Stimulated activated CD4-positive, alpha-beta T cell treated with anti-CD3 and anti-CD28 coated beads, Interleukin-4, amount 100 ng/mL, for 24 hours (primary cell): ENCODE results near the gene BLVRB.
"Not testable (repeated sequence)": the region's sequence is repeated elsewhere in the genome, so short reads cannot be mapped to it uniquely, and the experiment has no call there.

Experiments
- DNase-seq: peaks from one replicate; pipeline ENCODE4 v3.0.0-alpha.2; 2020

Gene BLVRB

DNA sequence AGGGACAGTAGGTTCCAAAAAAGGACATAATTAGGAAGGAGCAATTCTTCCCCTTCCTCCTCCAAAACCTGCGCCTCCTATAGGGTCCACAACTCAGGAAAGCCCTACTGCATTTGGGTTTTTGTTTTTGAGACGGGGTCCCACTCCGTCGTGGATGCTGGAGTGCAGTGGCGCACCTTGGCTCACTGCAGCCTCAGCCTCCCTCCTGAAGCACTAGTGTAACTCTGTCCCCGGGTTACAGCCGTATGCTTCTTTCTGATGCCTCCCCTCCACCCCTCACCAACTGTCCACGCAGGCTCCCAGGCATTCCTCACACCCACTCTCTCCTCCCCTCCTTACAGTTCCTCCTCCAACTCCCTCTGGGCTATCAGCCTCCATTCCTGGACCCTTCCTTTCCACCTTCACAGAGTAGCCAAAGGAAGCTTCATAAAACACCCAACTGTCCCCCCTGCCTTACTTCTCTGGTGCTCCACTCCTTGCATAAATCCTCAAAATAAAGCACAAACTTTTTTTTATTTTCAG lies 19.2 kb downstream of the BLVRB start:
- DNase-seq: no peak

GRCh38 chr19:40445780-40446262 lies 19.7 kb downstream of the BLVRB start:
- DNase-seq: no peak

DNA sequence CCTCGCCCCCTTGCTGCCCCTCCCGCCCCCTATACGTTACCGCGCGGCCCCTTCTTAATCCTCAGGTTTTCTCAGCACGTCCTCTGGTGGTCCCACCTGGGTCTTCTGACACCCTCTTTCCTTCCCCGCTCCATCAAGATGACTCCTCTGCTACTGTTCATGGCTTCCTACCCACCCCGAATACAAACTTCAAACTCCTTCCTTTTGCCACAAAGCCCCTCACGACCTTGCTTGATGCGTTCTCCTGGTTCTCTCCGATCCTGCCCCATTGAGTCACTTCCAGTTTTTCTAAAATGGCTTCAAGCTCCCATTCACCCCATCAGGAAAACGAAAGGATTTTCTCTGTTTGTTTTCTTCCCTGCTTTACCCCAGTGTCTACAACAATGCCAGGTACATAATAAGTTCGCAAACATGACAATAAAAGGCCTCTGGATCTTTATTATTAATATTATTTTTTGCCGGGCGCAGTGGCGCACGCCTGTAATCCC lies 20.7 kb downstream of the BLVRB start:
- no peak for DNase-seq

GRCh38 chr19:40444000-40444824 lies 21.3 kb downstream of the BLVRB start, which contains the start of gene SERTAD3:
Gene SERTAD3, minus strand, starts transcription at chr19:40444335. Its CDS starts 2,255 bp downstream, at chr19:40442080.
- peak; percentile 96 for DNase-seq

- peak; percentile 99 for DNase-seq
Observed at GRCh38 chr19:40443131-40443999, 22.2 kb downstream of the BLVRB start.

DNA sequence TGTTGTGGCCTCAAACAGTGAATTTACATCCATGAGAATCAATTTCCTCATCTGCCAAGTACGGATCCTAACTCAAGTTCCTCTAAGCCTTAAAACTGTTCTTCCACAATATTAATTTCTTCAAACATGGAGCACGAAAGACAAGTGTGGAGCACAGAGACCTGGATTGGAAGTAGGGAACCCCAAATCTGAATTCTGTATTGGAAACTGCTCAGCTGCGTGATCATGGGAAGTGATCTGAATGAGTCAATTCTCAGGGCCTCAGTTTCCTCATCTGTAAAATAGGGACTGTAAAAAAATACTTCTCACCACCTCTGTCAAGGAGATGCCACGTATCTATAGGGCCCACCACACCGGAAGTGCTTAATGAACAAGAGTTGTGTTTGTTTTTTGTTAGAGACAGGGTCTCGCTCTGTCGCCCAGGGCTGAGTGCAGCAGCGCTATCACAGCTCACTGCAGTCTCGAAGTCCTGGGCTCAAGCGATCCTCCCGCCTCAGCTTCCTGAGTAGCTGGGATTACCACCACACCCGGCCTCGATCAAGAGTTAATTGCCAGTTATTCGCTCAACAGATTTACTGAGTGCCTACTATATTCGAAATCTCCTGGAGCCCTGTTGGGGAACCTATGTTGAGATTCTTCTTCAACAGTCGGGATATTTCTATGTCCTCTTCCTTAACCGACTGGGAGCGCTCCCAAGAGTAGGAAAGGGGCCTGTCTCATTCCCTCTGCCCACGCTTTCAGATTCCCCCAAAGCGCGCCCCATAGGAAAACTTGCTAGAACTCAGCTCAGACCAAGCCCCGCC lies 23.0 kb downstream of the BLVRB start:
- no peak for DNase-seq

GRCh38 chr19:40441719-40442253 lies 23.8 kb downstream of the BLVRB start:
- DNase-seq: no peak

GRCh38 chr19:40438284-40438683 lies 27.3 kb downstream of the BLVRB start:
- no peak for DNase-seq

DNA sequence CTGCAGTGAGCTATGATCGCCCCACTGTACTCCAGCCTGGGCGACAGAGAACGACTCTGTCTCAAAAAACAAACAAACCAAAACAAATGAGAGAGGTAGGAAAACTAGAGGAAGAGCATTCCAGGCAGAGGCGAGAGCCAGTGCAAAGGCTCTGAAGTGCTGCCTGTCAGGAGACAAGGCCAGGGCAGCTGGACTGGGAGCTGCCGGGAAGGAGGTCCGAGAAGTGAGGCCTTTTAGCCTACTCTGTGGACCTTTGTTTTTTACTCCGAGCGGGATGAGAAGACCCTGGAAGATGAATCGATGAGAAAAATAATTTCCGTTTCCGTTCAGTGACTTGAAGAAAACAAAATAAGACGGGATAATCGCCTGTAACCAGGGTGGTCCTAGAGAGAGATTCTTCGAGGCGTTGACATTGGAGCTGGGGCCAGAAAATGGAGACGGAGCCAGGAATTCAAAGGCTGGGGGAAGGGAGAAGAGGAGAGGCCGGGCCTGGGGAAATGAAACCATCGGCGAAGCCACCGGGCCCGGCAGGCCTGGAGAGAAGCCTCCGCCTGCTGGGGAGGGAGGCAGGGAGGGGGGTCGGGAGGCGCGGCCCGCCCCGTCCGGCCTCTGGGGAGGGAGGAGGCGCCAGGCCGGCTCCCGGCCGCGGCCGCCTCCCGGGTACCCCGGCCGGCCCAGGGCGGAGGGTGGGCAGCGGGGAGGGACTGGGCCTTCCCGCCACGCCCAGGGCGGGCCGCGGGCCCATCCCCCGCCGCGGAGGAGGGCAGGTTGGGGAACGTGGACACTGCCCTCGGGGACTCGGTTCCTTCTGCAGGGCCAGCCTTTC lies 31.9 kb downstream of the BLVRB start:
- peak; percentile 52 for DNase-seq

DNA sequence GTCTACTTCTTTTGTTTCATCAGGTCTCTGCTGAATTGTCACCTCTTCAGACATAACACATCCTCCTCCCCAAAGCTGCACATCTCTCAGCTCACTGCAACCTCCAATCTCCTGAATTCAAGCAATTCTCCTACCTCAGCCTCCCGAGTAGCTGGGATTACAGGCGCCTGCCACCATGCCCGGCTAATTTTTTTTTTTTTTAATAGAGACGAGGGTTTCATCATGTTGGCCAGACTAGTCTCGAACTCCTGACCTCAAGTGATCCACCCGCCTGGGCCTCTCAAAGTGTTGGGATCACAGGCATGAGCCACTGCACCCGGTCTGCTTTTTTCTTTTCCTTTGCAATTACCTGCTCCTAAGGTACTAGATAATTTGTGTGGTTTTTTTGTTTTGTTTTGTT lies 32.8 kb downstream of the BLVRB start:
- not testable (repeated sequence) for DNase-seq

- DNase-seq: no peak
Observed at GRCh38 chr19:40431698-40432097, 33.8 kb downstream of the BLVRB start.

DNA sequence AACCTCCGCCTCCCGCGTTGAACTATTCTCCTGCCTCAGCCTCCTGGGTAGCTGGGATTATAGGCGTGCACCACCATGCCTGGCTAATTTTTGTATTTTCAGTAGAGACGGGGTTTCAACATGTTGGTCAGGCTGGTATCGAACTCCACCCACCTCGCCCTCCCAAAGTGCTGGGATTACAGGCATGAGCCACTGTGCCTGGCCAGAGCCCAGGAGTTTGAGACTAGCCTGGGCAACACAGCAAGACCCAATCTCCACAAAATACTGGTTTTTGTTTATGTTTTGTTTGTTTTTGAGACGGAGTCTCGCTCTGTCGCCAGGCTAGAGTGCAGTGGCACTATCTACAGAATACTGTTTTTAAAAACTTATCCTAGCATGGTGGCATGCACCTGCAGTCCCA lies 35.3 kb downstream of the BLVRB start:
- not testable (repeated sequence) for DNase-seq

- not testable (repeated sequence) for DNase-seq
Observed at GRCh38 chr19:40428197-40428596, 37.3 kb downstream of the BLVRB start.

DNA sequence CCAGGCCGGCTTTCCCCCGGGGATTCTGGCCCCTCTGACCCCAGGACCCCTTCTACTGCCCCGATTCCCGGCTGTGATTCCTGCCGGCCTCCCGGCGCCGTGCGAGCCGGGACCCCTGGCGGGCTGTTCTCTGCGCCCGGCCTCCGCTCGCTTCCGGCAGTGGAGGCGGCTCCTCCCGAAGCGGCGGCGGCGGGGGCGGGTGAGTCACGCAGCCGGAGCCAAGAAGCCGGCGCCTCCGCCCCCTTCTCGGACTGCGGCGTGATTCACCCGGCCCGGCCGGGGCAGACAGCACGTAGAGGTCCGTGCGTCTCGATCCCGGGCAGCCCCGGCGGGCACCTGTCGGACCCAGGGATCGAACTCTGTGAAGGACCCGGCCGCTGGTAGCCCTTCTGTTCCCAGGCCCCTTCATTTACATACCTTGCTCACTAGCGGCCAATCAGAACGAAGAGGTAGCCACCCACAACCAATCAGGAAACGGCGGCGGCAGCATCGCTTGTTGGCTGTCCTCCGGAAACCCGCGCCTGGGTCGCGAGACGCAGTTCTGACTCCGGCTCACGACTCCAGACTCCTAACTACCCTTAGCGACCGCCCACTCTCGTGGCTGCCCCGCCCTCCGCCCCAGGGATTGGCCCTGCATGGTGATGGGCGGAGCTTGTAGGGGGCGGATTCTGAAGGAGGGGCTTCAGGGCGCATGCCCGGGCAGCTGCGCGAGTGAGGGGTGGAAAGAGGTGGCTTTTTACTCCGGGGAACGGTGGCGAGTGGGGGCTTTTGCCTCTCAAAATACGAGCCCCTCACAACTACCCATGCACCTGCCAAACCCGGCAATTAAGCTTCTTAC lies 39.9 kb downstream of the BLVRB start, which contains the start of gene SERTAD1:
Gene SERTAD1, minus strand, starts transcription at position 543 of the 838 bp plus-strand sequence. CDS start 2,446 bp downstream, outside the sequence.
- DNase-seq: peak; percentile 100

GRCh38 chr19:40424637-40425449 lies 40.7 kb downstream of the BLVRB start:
- DNase-seq: no peak

- DNase-seq: no peak
Observed at GRCh38 chr19:40423938-40424337, 41.6 kb downstream of the BLVRB start.

GRCh38 chr19:40422748-40423566 lies 42.6 kb downstream of the BLVRB start:
- DNase-seq: no peak
